ENCODE results near the gene ARHGEF19.

ARHGEF19 gene

DNA sequence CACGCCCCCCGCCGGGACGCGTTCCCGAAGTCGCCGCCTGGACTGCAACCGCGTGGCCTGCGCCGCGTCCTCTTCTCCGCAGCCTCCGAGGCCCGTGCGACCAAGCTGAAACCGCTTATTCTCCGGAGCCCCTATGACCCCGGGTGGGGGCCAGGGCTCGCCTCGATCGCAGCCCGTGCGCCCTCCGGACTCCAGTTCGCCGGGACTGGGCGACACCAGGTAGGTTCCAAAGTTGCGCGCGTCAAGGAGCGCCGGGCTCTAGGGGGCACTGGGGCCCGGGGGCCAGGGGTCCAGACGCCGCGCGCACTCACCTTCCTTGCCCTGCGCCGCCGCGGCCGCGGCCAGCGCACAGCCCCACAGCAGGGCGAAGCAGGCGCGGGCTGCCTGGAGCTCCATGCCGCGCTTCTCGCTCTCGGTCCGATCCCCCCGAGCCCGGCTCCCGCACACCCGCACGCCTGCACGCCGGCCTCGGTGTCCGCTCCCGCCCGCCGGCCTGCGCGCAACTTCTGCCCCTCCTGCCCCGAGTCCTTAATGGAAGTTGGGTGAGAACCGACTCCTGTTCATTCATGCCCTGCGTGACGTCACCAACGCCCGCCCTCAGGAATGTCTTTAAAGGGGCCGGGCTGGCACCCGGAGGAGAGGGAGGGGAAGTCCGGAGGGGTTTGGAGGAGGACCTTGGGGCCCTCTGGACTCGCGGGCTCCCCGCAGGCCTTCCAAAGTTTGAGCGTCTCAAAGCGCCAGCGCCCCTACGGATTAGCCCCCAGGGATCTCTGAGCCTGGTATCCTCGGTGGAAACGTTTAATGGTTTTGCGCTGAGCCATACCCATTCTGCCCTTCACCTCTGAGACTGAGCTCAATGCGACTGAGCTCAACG is 56.7 kb downstream of the ARHGEF19 start, which contains the start of gene EPHA2 (continued):
- TF ChIP-seq, protein P1, sequence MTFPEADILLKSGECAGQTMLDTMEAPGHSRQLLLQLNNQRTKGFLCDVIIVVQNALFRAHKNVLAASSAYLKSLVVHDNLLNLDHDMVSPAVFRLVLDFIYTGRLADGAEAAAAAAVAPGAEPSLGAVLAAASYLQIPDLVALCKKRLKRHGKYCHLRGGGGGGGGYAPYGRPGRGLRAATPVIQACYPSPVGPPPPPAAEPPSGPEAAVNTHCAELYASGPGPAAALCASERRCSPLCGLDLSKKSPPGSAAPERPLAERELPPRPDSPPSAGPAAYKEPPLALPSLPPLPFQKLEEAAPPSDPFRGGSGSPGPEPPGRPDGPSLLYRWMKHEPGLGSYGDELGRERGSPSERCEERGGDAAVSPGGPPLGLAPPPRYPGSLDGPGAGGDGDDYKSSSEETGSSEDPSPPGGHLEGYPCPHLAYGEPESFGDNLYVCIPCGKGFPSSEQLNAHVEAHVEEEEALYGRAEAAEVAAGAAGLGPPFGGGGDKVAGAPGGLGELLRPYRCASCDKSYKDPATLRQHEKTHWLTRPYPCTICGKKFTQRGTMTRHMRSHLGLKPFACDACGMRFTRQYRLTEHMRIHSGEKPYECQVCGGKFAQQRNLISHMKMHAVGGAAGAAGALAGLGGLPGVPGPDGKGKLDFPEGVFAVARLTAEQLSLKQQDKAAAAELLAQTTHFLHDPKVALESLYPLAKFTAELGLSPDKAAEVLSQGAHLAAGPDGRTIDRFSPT (tag by site-specific recombination; IDR thresholded peaks at IDR 0.05), result peak; percentile 76
- TF ChIP-seq, protein P2, sequence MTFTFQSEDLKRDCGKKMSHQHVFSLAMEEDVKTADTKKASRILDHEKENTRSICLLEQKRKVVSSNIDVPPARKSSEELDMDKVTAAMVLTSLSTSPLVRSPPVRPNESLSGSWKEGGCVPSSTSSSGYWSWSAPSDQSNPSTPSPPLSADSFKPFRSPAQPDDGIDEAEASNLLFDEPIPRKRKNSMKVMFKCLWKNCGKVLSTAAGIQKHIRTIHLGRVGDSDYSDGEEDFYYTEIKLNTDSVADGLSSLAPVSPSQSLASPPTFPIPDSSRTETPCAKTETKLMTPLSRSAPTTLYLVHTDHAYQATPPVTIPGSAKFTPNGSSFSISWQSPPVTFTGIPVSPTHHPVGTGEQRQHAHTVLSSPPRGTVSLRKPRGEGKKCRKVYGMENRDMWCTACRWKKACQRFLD (tag by site-specific recombination; IDR thresholded peaks at IDR 0.05), result no peak
- TF ChIP-seq ZNF664 (tag by site-specific recombination; IDR thresholded peaks at IDR 0.05) (no peak), MYNN (tag by site-specific recombination; IDR thresholded peaks at IDR 0.05; ENCODE audit: borderline replicate concordance) (no peak), BCL11A (tag by site-specific recombination; IDR thresholded peaks at IDR 0.05; ENCODE audit: low read depth) (0 out of 2 replicates have a peak, but pooled peaks have one; percentile 31), ZNF324 (tag by site-specific recombination; IDR thresholded peaks at IDR 0.05) (no peak), ZNF791 (tag by site-specific recombination; IDR thresholded peaks at IDR 0.05) (no peak), ZFHX2 (tag by site-specific recombination; conservative IDR thresholded peaks at IDR 0.05) (no peak; the same call in 1 of the 2 replicates), ZNF24 (tag by site-specific recombination; IDR thresholded peaks at IDR 0.05) (0 out of 2 replicates have a peak, but pooled peaks have one; percentile 52), ZIC2 (tag by site-specific recombination; IDR thresholded peaks at IDR 0.05) (peak; percentile 80), ZNF416 (tag by site-specific recombination; IDR thresholded peaks at IDR 0.05) (no peak), ZNF174 (tag by site-specific recombination; IDR thresholded peaks at IDR 0.05) (no peak), GLIS1 (tag by site-specific recombination; IDR thresholded peaks at IDR 0.05) (no peak; the same call in 1 of the 2 replicates), GFI1B (tag by site-specific recombination; IDR thresholded peaks at IDR 0.05) (no peak), EGR2 (tag by site-specific recombination; IDR thresholded peaks at IDR 0.05; ENCODE audit: low read depth) (no peak), ZNF426 (tag by site-specific recombination; IDR thresholded peaks at IDR 0.05) (no peak), ZBTB20 (tag by site-specific recombination; IDR thresholded peaks at IDR 0.05) (peak; percentile 54; the same call in 1 of the 2 replicates), ZNF366 (tag by site-specific recombination; conservative IDR thresholded peaks at IDR 0.05) (peak; percentile 54), ZNF202 (tag by site-specific recombination; IDR thresholded peaks at IDR 0.05; ENCODE audit: borderline replicate concordance) (no peak)
- TF ChIP-seq, protein P3, sequence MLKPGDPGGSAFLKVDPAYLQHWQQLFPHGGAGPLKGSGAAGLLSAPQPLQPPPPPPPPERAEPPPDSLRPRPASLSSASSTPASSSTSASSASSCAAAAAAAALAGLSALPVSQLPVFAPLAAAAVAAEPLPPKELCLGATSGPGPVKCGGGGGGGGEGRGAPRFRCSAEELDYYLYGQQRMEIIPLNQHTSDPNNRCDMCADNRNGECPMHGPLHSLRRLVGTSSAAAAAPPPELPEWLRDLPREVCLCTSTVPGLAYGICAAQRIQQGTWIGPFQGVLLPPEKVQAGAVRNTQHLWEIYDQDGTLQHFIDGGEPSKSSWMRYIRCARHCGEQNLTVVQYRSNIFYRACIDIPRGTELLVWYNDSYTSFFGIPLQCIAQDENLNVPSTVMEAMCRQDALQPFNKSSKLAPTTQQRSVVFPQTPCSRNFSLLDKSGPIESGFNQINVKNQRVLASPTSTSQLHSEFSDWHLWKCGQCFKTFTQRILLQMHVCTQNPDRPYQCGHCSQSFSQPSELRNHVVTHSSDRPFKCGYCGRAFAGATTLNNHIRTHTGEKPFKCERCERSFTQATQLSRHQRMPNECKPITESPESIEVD (tag by site-specific recombination; IDR thresholded peaks at IDR 0.05), result no peak
- TF ChIP-seq, protein P4, sequence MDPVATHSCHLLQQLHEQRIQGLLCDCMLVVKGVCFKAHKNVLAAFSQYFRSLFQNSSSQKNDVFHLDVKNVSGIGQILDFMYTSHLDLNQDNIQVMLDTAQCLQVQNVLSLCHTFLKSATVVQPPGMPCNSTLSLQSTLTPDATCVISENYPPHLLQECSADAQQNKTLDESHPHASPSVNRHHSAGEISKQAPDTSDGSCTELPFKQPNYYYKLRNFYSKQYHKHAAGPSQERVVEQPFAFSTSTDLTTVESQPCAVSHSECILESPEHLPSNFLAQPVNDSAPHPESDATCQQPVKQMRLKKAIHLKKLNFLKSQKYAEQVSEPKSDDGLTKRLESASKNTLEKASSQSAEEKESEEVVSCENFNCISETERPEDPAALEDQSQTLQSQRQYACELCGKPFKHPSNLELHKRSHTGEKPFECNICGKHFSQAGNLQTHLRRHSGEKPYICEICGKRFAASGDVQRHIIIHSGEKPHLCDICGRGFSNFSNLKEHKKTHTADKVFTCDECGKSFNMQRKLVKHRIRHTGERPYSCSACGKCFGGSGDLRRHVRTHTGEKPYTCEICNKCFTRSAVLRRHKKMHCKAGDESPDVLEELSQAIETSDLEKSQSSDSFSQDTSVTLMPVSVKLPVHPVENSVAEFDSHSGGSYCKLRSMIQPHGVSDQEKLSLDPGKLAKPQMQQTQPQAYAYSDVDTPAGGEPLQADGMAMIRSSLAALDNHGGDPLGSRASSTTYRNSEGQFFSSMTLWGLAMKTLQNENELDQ (tag by site-specific recombination; IDR thresholded peaks at IDR 0.05; ENCODE audit: low read depth), result no peak
- TF ChIP-seq, protein P5, sequence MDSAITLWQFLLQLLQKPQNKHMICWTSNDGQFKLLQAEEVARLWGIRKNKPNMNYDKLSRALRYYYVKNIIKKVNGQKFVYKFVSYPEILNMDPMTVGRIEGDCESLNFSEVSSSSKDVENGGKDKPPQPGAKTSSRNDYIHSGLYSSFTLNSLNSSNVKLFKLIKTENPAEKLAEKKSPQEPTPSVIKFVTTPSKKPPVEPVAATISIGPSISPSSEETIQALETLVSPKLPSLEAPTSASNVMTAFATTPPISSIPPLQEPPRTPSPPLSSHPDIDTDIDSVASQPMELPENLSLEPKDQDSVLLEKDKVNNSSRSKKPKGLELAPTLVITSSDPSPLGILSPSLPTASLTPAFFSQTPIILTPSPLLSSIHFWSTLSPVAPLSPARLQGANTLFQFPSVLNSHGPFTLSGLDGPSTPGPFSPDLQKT (IDR thresholded peaks at IDR 0.05; ENCODE audit: borderline replicate concordance, low read depth, low read length), result no peak
- TF ChIP-seq, protein P6, sequence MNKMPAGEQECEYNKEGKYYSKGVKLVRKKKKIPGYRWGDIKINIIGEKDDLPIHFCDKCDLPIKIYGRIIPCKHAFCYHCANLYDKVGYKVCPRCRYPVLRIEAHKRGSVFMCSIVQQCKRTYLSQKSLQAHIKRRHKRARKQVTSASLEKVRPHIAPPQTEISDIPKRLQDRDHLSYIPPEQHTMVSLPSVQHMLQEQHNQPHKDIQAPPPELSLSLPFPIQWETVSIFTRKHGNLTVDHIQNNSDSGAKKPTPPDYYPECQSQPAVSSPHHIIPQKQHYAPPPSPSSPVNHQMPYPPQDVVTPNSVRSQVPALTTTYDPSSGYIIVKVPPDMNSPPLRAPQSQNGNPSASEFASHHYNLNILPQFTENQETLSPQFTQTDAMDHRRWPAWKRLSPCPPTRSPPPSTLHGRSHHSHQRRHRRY (tag by site-specific recombination; IDR thresholded peaks at IDR 0.05), result no peak
- TF ChIP-seq, protein P7, sequence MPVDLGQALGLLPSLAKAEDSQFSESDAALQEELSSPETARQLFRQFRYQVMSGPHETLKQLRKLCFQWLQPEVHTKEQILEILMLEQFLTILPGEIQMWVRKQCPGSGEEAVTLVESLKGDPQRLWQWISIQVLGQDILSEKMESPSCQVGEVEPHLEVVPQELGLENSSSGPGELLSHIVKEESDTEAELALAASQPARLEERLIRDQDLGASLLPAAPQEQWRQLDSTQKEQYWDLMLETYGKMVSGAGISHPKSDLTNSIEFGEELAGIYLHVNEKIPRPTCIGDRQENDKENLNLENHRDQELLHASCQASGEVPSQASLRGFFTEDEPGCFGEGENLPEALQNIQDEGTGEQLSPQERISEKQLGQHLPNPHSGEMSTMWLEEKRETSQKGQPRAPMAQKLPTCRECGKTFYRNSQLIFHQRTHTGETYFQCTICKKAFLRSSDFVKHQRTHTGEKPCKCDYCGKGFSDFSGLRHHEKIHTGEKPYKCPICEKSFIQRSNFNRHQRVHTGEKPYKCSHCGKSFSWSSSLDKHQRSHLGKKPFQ (tag by site-specific recombination; IDR thresholded peaks at IDR 0.05), result peak; percentile 99
- TF ChIP-seq, protein P8, sequence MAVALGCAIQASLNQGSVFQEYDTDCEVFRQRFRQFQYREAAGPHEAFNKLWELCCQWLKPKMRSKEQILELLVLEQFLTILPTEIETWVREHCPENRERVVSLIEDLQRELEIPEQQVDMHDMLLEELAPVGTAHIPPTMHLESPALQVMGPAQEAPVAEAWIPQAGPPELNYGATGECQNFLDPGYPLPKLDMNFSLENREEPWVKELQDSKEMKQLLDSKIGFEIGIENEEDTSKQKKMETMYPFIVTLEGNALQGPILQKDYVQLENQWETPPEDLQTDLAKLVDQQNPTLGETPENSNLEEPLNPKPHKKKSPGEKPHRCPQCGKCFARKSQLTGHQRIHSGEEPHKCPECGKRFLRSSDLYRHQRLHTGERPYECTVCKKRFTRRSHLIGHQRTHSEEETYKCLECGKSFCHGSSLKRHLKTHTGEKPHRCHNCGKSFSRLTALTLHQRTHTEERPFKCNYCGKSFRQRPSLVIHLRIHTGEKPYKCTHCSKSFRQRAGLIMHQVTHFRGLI (tag by site-specific recombination; IDR thresholded peaks at IDR 0.05), result peak; percentile 94

Data from HEK293 (cell line).